IgD-negative memory B cell (primary cell): ENCODE results near the gene GMFB. TPM values are rescaled to one million over a fixed set of nuclear protein-coding genes. Genes with fewer than 3 reads are reported as not detected.

Experiments
- H3K27ac Mint-ChIP-seq, 3 donors: one replicate each; pipeline ENCODE4 v1.8.0; 2020 to 2022; ENCODE audit warnings: mild to moderate bottlenecking in 3 of 3, mixed read lengths in 3 of 3, moderate library complexity in 1 of 3
- H3K27me3 Mint-ChIP-seq: one replicate; pipeline ENCODE4 v1.8.0; 2021; ENCODE audit warnings: mixed read lengths
- H3K36me3 Mint-ChIP-seq: one replicate; pipeline ENCODE4 v1.8.0; 2020; ENCODE audit warnings: mild to moderate bottlenecking, mixed read lengths
- H3K4me1 Mint-ChIP-seq, 3 donors: one replicate each; pipeline ENCODE4 v1.8.0; 2020 to 2022; ENCODE audit warnings: mixed read lengths in 3 of 3, mild to moderate bottlenecking in 1 of 3
- H3K4me3 Mint-ChIP-seq, 4 donors: one replicate each; pipeline ENCODE4 v1.8.0; 2020 to 2022; ENCODE audit warnings: mild to moderate bottlenecking in 4 of 4, mixed read lengths in 4 of 4, moderate library complexity in 3 of 4
- H3K9me3 Mint-ChIP-seq, 3 donors: one replicate each; pipeline ENCODE4 v1.8.0; 2020 to 2021; ENCODE audit warnings: mixed read lengths in 3 of 3, mild to moderate bottlenecking in 1 of 3
- polyA plus RNA-seq: library from polyadenylated mRNA; unstranded; fragments of 300-500 nt; fragmentation: Illumina TruSeq; gene quantifications from one replicate; pipeline ENCODE4 v1.2.3, GENCODE V29; 2021

The GMFB gene
- polyA plus RNA-seq, 1 donor from 2014 or later = 17.8 TPM

GRCh38 chr14:54503486-54503885, 14.7 kb upstream of the GMFB start:
- Mint-ChIP-seq H3K9me3 (no peaks in the 10 kb centered on the region), H3K27ac (no peak overlapping the region), H3K27me3 (peaks cover 8% of the 10 kb centered on the region), H3K4me1 (no peaks in the 10 kb centered on the region), H3K4me3 (no peak overlapping the region), H3K36me3 (no peaks in the 10 kb centered on the region)

GRCh38 chr14:54502602-54503001, 13.8 kb upstream of the GMFB start:
- Mint-ChIP-seq H3K27ac (no peak overlapping the region), H3K4me1 (peaks cover 0 to 3% (median 2%) of the 10 kb centered on the region in 3 donors), H3K4me3 (no peak overlapping the region), H3K9me3 (no peaks in the 10 kb centered on the region), H3K36me3 (no peaks in the 10 kb centered on the region), H3K27me3 (peaks cover 8% of the 10 kb centered on the region)

- H3K27ac Mint-ChIP-seq = no peak overlapping the region
- no peaks in the 10 kb centered on the region for H3K9me3 Mint-ChIP-seq
- H3K4me1 Mint-ChIP-seq = peaks cover 0 to 4% (median 3%) of the 10 kb centered on the region in 3 donors
- H3K4me3 Mint-ChIP-seq = no peak overlapping the region
- H3K27me3 Mint-ChIP-seq = peaks cover 8% of the 10 kb centered on the region
- H3K36me3 Mint-ChIP-seq = peaks cover 2% of the 10 kb centered on the region
Measured at GRCh38 chr14:54501480-54501879, 12.7 kb upstream of the GMFB start.

- Mint-ChIP-seq H3K4me1 (peaks cover 0 to 4% (median 3%) of the 10 kb centered on the region in 3 donors), H3K9me3 (no peaks in the 10 kb centered on the region), H3K27me3 (peaks cover 8% of the 10 kb centered on the region), H3K27ac (no peak overlapping the region), H3K4me3 (no peak overlapping the region), H3K36me3 (peaks cover 2% of the 10 kb centered on the region)
Measured at GRCh38 chr14:54500744-54501143, 12.0 kb upstream of the GMFB start.

- H3K4me3 Mint-ChIP-seq = no peak overlapping the region
- H3K36me3 Mint-ChIP-seq = peaks cover 2% of the 10 kb centered on the region
- no peaks in the 10 kb centered on the region for H3K9me3 Mint-ChIP-seq
- no peak overlapping the region for H3K27ac Mint-ChIP-seq
- peaks cover under 1 to 4% (median 3%) of the 10 kb centered on the region in 3 donors for H3K4me1 Mint-ChIP-seq
- peaks cover 8% of the 10 kb centered on the region for H3K27me3 Mint-ChIP-seq
Measured at GRCh38 chr14:54498579-54498978, 9.8 kb upstream of the GMFB start.

- peaks cover 8% of the 10 kb centered on the region for H3K27me3 Mint-ChIP-seq
- H3K36me3 Mint-ChIP-seq = peaks cover 2% of the 10 kb centered on the region
- no peak overlapping the region for H3K27ac Mint-ChIP-seq
- H3K4me3 Mint-ChIP-seq = no peak overlapping the region
- peaks cover 2 to 4% (median 3%) of the 10 kb centered on the region in 3 donors for H3K4me1 Mint-ChIP-seq
- no peaks in the 10 kb centered on the region for H3K9me3 Mint-ChIP-seq
Measured at GRCh38 chr14:54498095-54498531, 9.3 kb upstream of the GMFB start.

- peak overlapping the region in 1 of 3 donors; percentile 64 for H3K27ac Mint-ChIP-seq
- peaks cover 3 to 4% (median 3%) of the 10 kb centered on the region in 3 donors for H3K4me1 Mint-ChIP-seq
- H3K36me3 Mint-ChIP-seq = peaks cover 2% of the 10 kb centered on the region
- no peak overlapping the region for H3K4me3 Mint-ChIP-seq
- peaks cover 8% of the 10 kb centered on the region for H3K27me3 Mint-ChIP-seq
- no peaks in the 10 kb centered on the region for H3K9me3 Mint-ChIP-seq
Measured at GRCh38 chr14:54497224-54497623, 8.4 kb upstream of the GMFB start.

GRCh38 chr14:54493293-54493692, 4.5 kb upstream of the GMFB start:
- Mint-ChIP-seq H3K4me3 (peak overlapping the region in 1 of 4 donors; percentile 43), H3K27ac (no peak overlapping the region), H3K27me3 (peaks cover 3% of the 10 kb centered on the region), H3K9me3 (no peaks in the 10 kb centered on the region), H3K36me3 (peaks cover 2% of the 10 kb centered on the region), H3K4me1 (peaks cover 6 to 15% (median 15%) of the 10 kb centered on the region in 3 donors)

GRCh38 chr14:54490445-54491175, 1.8 kb upstream of the GMFB start:
- peak overlapping the region in 2 of 4 donors; percentile 96 to 97 for H3K4me3 Mint-ChIP-seq
- peaks cover 21 to 33% (median 27%) of the 10 kb centered on the region in 3 donors for H3K4me1 Mint-ChIP-seq
- peak overlapping the region; percentile 36 to 92 (median 60) for H3K27ac Mint-ChIP-seq
- H3K27me3 Mint-ChIP-seq = peaks cover 3% of the 10 kb centered on the region
- H3K36me3 Mint-ChIP-seq = peaks cover 2% of the 10 kb centered on the region
- no peaks in the 10 kb centered on the region for H3K9me3 Mint-ChIP-seq

- H3K36me3 Mint-ChIP-seq = peaks cover 2% of the 10 kb centered on the region
- no peaks in the 10 kb centered on the region for H3K9me3 Mint-ChIP-seq
- H3K27me3 Mint-ChIP-seq = peaks cover 3% of the 10 kb centered on the region
- H3K4me3 Mint-ChIP-seq = peak overlapping the region; percentile 91 to 97 (median 96)
- H3K27ac Mint-ChIP-seq = peak overlapping the region; percentile 36 to 92 (median 60)
- peaks cover 28 to 39% (median 34%) of the 10 kb centered on the region in 3 donors for H3K4me1 Mint-ChIP-seq
Measured at GRCh38 chr14:54489731-54490444, 1.1 kb upstream of the GMFB start.

- H3K27ac Mint-ChIP-seq = peak overlapping the region; percentile 92 to 98 (median 97)
- H3K4me3 Mint-ChIP-seq = peak overlapping the region; percentile 91 to 97 (median 96)
- peaks cover 2% of the 10 kb centered on the region for H3K36me3 Mint-ChIP-seq
- H3K4me1 Mint-ChIP-seq = peaks cover 33 to 45% (median 40%) of the 10 kb centered on the region in 3 donors
- H3K27me3 Mint-ChIP-seq = peaks cover 3% of the 10 kb centered on the region
- H3K9me3 Mint-ChIP-seq = no peaks in the 10 kb centered on the region
Measured at GRCh38 chr14:54489318-54489683, 521 bp upstream of the GMFB start.

- Mint-ChIP-seq H3K4me3 (peak overlapping the region; percentile 91 to 96 (median 96)), H3K36me3 (peaks cover 2% of the 10 kb centered on the region), H3K4me1 (peaks cover 42 to 52% (median 49%) of the 10 kb centered on the region in 3 donors), H3K27me3 (peaks cover 3% of the 10 kb centered on the region), H3K27ac (peak overlapping the region; percentile 92 to 97 (median 94)), H3K9me3 (no peaks in the 10 kb centered on the region)
Measured at GRCh38 chr14:54488318-54488645, 498 bp downstream of the GMFB start.

GRCh38 chr14:54487771-54488170, 1.0 kb downstream of the GMFB start:
- Mint-ChIP-seq H3K27ac (peak overlapping the region; percentile 92 to 97 (median 94)), H3K4me1 (peaks cover 47 to 55% (median 54%) of the 10 kb centered on the region in 3 donors), H3K9me3 (no peaks in the 10 kb centered on the region), H3K36me3 (peaks cover 5% of the 10 kb centered on the region), H3K4me3 (peak overlapping the region; percentile 91 to 96 (median 96)), H3K27me3 (peaks cover 3% of the 10 kb centered on the region)

GRCh38 chr14:54486685-54487084, 2.1 kb downstream of the GMFB start:
- peaks cover 3% of the 10 kb centered on the region for H3K27me3 Mint-ChIP-seq
- H3K9me3 Mint-ChIP-seq = no peaks in the 10 kb centered on the region
- peaks cover 48 to 62% (median 60%) of the 10 kb centered on the region in 3 donors for H3K4me1 Mint-ChIP-seq
- H3K4me3 Mint-ChIP-seq = peak overlapping the region; percentile 21 to 96 (median 71)
- H3K27ac Mint-ChIP-seq = peak overlapping the region; percentile 36 to 92 (median 74)
- peaks cover 5% of the 10 kb centered on the region for H3K36me3 Mint-ChIP-seq

GRCh38 chr14:54483846-54484245, 4.9 kb downstream of the GMFB start:
- Mint-ChIP-seq H3K27me3 (peaks cover under 1% of the 10 kb centered on the region), H3K4me1 (peaks cover 43 to 51% (median 49%) of the 10 kb centered on the region in 3 donors), H3K36me3 (peaks cover 5% of the 10 kb centered on the region), H3K27ac (peak overlapping the region; percentile 37 to 92 (median 85)), H3K9me3 (no peaks in the 10 kb centered on the region), H3K4me3 (peak overlapping the region; percentile 66 to 82 (median 76))
